ENCODE data around the gene STAB1.

STAB1 gene

GRCh38 chr3:52557011-52557960 lies 62.1 kb downstream of the STAB1 start:
- no peak for DNase-seq (ENCODE audit: low read depth in 1 of 2, low spot score in 1 of 2)

- no peak for DNase-seq (ENCODE audit: low read depth in 1 of 2, low spot score in 1 of 2)
These were observed 63.3 kb downstream of the STAB1 start for GRCh38 chr3:52558436-52558835.

- DNase-seq (ENCODE audit: low read depth in 1 of 2, low spot score in 1 of 2): no peak
These were observed 66.0 kb downstream of the STAB1 start for GRCh38 chr3:52561028-52561747.

- no peak for DNase-seq (ENCODE audit: low read depth in 1 of 2, low spot score in 1 of 2)
These were observed 68.8 kb downstream of the STAB1 start for GRCh38 chr3:52563984-52564383.

- no peak for DNase-seq (ENCODE audit: low read depth in 1 of 2, low spot score in 1 of 2)
These were observed 72.9 kb downstream of the STAB1 start for GRCh38 chr3:52568069-52568468.

- no peak for DNase-seq (ENCODE audit: low read depth in 1 of 2, low spot score in 1 of 2)
These were observed 74.9 kb downstream of the STAB1 start for GRCh38 chr3:52570076-52570475.

GRCh38 chr3:52572221-52572620 lies 77.1 kb downstream of the STAB1 start:
- DNase-seq (ENCODE audit: low read depth in 1 of 2, low spot score in 1 of 2): no peak

Data from stimulated activated CD4-positive, alpha-beta T cell treated with anti-CD3 and anti-CD28 coated beads, Interleukin-15, amount 100 ng/mL, for 1 hour (primary cell).